GM10248 (cell line): ENCODE results near the gene CNRIP1.
"Not testable (repeated sequence)": the region's sequence is repeated elsewhere in the genome, so short reads cannot be mapped to it uniquely, and the experiment has no call there.

Experiments used
- CTCF ChIA-PET: fragments of 300-600 bp; sonication (Branson Sonifier 250); formaldehyde crosslinking; extraction: SDS; loops from one replicate; lab custom pipeline; 2021; ENCODE audit warnings: antibody characterized with exemption; lab: Yijun Ruan, JAX
- POLR2A ChIA-PET: fragments of 350-650 bp; sonication (Branson Sonifier 250); formaldehyde crosslinking; extraction: SDS; loops from one replicate; lab custom pipeline; 2020; ENCODE audit warnings: antibody characterized with exemption; lab: Yijun Ruan, JAX
- DNase-seq: peaks from one replicate; pipeline ENCODE4 v3.0.0; 2012; ENCODE audit errors: extremely low spot score
- TF ChIP-seq, protein P1 (sequence below): IDR thresholded peaks from 2 replicates; pipeline ENCODE4 v1.5.1; 2012; ENCODE audit warnings: mild to moderate bottlenecking, low read depth; ENCODE audit errors: extremely low read depth, missing control alignments, control extremely low read depth

Gene CNRIP1

DNA sequence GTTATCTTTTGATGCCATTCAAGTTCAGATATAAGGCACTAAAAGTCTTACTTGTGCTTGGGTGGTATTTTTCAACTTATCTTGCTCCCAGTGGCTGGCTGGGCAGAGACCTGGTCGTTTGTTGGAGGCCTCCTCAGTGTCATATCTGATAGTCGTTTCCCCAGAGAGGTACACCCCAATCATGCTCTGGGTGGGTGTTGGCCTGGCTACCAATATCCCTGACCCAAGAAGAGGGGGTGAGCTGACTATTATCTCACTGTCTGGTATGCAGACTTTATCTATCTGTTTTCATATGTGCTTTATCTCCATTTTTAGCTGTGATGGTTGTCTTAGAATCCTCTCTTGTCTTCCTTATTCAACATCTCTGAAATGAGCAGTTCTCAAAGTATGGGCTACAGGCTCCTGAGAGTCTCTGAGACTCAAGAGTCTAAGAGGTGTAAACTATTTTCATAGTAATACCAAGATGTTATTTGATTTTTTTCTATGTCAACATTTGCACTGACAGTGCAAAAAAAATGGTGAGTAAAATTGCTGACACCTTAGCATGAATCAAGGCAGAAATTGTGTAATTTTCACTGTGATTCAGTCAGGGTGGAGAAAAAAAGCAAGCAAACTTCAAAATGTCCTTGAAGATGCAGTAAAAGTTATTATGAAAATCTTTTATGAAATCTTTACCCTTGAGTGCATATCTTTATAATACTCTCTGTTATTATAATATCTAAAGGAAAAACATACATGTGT lies 33.1 kb upstream of the CNRIP1 start:
- TF ChIP-seq, protein P1, sequence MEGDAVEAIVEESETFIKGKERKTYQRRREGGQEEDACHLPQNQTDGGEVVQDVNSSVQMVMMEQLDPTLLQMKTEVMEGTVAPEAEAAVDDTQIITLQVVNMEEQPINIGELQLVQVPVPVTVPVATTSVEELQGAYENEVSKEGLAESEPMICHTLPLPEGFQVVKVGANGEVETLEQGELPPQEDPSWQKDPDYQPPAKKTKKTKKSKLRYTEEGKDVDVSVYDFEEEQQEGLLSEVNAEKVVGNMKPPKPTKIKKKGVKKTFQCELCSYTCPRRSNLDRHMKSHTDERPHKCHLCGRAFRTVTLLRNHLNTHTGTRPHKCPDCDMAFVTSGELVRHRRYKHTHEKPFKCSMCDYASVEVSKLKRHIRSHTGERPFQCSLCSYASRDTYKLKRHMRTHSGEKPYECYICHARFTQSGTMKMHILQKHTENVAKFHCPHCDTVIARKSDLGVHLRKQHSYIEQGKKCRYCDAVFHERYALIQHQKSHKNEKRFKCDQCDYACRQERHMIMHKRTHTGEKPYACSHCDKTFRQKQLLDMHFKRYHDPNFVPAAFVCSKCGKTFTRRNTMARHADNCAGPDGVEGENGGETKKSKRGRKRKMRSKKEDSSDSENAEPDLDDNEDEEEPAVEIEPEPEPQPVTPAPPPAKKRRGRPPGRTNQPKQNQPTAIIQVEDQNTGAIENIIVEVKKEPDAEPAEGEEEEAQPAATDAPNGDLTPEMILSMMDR, result no peak
- no peak for DNase-seq
- ChIA-PET POLR2A (interaction anchor here (0.7 kb wide), 1 partner anchor 19 kb away, joined by 3 read pairs; no protein-coding TSS in a partner anchor), CTCF (interaction anchor here (0.9 to 1.8 kb wide), 4 partner anchors 9 to 89 kb away, joined by 3 to 6 read pairs (median 3); no protein-coding TSS in a partner anchor)

DNA sequence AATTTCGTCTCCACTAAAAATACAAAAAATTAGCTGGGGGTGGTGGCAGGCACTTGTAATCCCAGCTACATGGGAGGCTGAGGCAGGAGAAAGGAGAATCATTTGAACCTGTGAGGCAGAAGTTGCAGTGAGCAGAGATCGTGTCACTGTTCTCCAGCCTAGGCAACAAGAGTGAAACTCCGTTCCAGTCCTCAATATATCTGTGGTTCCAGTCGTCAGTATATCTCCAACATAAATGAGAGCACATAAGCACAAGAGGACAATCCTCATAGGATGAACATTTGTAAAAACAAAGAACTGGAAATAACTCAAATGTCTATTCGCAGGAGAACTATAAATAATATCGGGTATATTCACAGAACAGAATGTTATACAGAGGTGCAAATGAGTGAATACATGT lies 32.2 kb upstream of the CNRIP1 start:
- ChIA-PET POLR2A (no interaction called here), CTCF (interaction anchor here (0.9 to 1.8 kb wide), 5 partner anchors 9 to 89 kb away, joined by 3 to 6 read pairs (median 3); no protein-coding TSS in a partner anchor)
- DNase-seq, result no peak
- TF ChIP-seq, protein P1, result no peak

DNA sequence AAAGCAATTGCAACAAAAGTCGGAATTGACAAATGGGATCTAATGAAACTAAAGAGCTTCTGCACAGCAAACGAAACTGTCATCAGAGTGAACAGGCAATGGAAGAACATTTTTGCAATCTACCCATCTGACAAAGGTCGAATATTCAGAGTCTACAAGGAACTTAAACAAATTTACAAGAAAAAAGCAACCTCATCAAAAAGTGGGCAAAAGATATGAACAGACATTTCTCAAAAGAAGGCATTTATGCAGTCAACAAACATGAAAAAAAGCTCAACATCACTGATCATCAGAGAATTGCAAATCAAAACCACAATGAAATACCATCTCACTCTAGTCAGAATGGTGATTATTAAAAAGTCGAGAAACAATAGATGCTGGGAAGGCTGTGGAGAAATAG lies 29.3 kb upstream of the CNRIP1 start:
- DNase-seq, POLR2A ChIA-PET: not testable (repeated sequence)
- CTCF ChIA-PET, result interaction anchor here (0.8 to 3.1 kb wide), 2 partner anchors 8 to 10 kb away, joined by 3 to 16 read pairs; no protein-coding TSS in a partner anchor

DNA sequence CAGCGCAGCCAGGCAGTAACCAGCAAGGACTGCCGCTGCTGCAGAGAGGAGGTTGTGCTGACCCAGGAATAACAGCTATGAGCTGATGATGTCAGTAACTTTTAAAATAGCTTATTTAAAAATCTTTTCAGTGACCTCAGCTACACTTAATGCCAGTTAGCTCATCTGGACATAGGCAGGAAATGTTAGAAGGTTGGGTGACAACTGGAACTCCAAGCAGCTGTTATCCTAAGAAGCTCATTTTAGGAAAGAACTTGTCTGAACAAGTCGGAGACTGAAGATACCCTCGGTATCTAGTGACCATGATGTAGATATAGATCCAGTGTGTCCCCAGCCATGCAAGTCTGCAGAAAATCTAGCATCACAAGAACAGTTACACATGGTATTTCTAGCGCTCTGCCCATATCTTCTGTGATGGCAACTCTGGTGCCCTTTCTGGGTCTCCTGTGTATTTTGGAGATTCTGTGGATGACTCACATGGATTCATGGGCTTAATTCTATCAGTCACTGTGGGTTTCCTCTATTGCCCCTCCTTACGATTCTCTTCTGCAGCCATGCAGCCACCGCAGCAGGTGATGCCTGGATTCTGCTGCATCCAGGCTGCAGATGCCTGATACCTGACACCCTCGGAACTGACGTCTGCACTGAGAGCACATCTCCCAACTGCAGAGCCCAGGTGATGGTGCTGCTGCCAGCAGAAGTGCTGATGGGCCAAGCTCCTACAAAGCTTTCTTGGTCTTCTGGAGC lies 25.6 kb upstream of the CNRIP1 start:
- ChIA-PET POLR2A (interaction anchor here (0.6 kb wide), 1 partner anchor 9 kb away, joined by 4 read pairs; no protein-coding TSS in a partner anchor), CTCF (interaction anchor here (1.3 to 2.3 kb wide), 3 partner anchors 12 to 96 kb away, joined by 3 to 11 read pairs (median 7); no protein-coding TSS in a partner anchor)
- TF ChIP-seq, protein P1, result no peak
- no peak for DNase-seq

GRCh38 chr2:68344031-68344430 lies 24.3 kb upstream of the CNRIP1 start:
- ChIA-PET POLR2A (no interaction called here), CTCF (interaction anchor here (1.0 to 2.3 kb wide), 3 partner anchors 13 to 97 kb away, joined by 4 to 11 read pairs (median 7); no protein-coding TSS in a partner anchor)
- DNase-seq, result no peak
- TF ChIP-seq, protein P1, result no peak

DNA sequence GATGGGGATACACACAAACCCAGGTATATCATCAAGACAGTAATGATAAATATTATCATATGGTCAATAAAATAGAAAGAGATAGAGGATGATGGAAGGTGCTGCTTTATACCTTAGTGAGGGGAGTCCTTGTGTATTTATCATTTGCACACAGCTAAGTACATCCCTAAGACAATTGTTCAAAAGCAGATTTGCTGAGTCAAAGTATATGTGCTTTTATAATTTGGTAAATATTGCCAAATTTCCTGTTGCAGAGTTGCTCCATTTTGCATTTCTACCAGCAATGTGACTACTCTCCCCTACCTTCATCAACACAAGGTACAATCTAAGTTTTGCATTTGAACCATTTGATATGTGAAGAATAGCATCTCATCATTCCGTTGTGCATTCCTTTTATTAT lies 22.7 kb upstream of the CNRIP1 start:
- CTCF ChIA-PET, result interaction anchor here (0.9 kb wide), 1 partner anchor 9 kb away, joined by 3 read pairs; no protein-coding TSS in a partner anchor
- POLR2A ChIA-PET, result no interaction called here
- DNase-seq, result no peak
- TF ChIP-seq, protein P1, result no peak
